ENCODE measurements around the gene SAAL1. TPM values are rescaled to one million over a fixed set of nuclear protein-coding genes. Genes with fewer than 3 reads are reported as not detected.

SAAL1 gene
- polyA plus RNA-seq, 1 donor from 2014 or later = 66.2 TPM

- no peaks in the 10 kb centered on the region for H3F3A ChIP-seq (ENCODE audit: insufficient read depth, low read length, poor library complexity, severe bottlenecking)
- H3K79me2 ChIP-seq (replicated peaks; ENCODE audit: insufficient read depth, low read length) = no peaks in the 10 kb centered on the region
- H3K27me3 ChIP-seq (ENCODE audit: insufficient read depth, low read depth, low read length) = no peaks in the 10 kb centered on the region
- no peaks in the 10 kb centered on the region for H3K9me2 ChIP-seq (ENCODE audit: insufficient read depth, low read length)
- no peaks in the 10 kb centered on the region for H4K20me1 ChIP-seq (ENCODE audit: insufficient read depth)
- H2AFZ ChIP-seq (ENCODE audit: low read depth, low read length) = no peak overlapping the region
- H3K4me3 ChIP-seq (ENCODE audit: low read length) = no peak overlapping the region
- H3K4me2 ChIP-seq (ENCODE audit: low read length) = no peak overlapping the region
- no peak overlapping the region for H3K27ac ChIP-seq (ENCODE audit: low read length)
- no peak for TF ChIP-seq MXI1 (conservative IDR thresholded peaks at IDR 0.05; ENCODE audit: poor library complexity, severe bottlenecking)
- TF ChIP-seq EP300 (conservative IDR thresholded peaks at IDR 0.05; ENCODE audit: poor library complexity, severe bottlenecking) = no peak
- no peak for TF ChIP-seq REST (IDR thresholded peaks at IDR 0.05; ENCODE audit: borderline replicate concordance)
- no peak for TF ChIP-seq EZH2 (IDR thresholded peaks at IDR 0.05; ENCODE audit: borderline replicate concordance, insufficient read depth, low read length, poor library complexity, severe bottlenecking)
- TF ChIP-seq POLR2AphosphoS5 (IDR thresholded peaks at IDR 0.05) = no peak
- TF ChIP-seq SMC3 (conservative IDR thresholded peaks at IDR 0.05; ENCODE audit: poor library complexity) = no peak
- TF ChIP-seq TAF1 (IDR thresholded peaks at IDR 0.05; ENCODE audit: low read depth) = no peak
- TF ChIP-seq CTCF (IDR thresholded peaks at IDR 0.05; ENCODE audit: poor library complexity, severe bottlenecking) = no peak
- TF ChIP-seq RAD21 (conservative IDR thresholded peaks at IDR 0.05) = no peak
- H3K9me3 ChIP-seq (ENCODE audit: low read length) = no peaks in the 10 kb centered on the region
- H3K9ac ChIP-seq (ENCODE audit: low read length) = no peak overlapping the region
- H3K36me3 ChIP-seq (ENCODE audit: insufficient read depth, low read length) = peaks cover 7% of the 10 kb centered on the region
Observed at GRCh38 chr11:18093959-18094358, 11.9 kb downstream of the SAAL1 start.

- peaks cover 7% of the 10 kb centered on the region for H3K36me3 ChIP-seq (ENCODE audit: insufficient read depth, low read length)
- no peak overlapping the region for H2AFZ ChIP-seq (ENCODE audit: low read depth, low read length)
- TF ChIP-seq TAF1 (IDR thresholded peaks at IDR 0.05; ENCODE audit: low read depth) (no peak), EP300 (conservative IDR thresholded peaks at IDR 0.05; ENCODE audit: poor library complexity, severe bottlenecking) (no peak), CTCF (IDR thresholded peaks at IDR 0.05; ENCODE audit: poor library complexity, severe bottlenecking) (no peak), POLR2AphosphoS5 (IDR thresholded peaks at IDR 0.05) (no peak), REST (IDR thresholded peaks at IDR 0.05; ENCODE audit: borderline replicate concordance) (no peak), RAD21 (conservative IDR thresholded peaks at IDR 0.05) (no peak), MXI1 (conservative IDR thresholded peaks at IDR 0.05; ENCODE audit: poor library complexity, severe bottlenecking) (no peak)
Observed at GRCh38 chr11:18091731-18092130, 14.2 kb downstream of the SAAL1 start.

More at GRCh38 chr11:18091731-18092130, 14.2 kb downstream of the SAAL1 start:
- Histone ChIP-seq H4K20me1 (ENCODE audit: insufficient read depth) (no peaks in the 10 kb centered on the region), H3K9me3 (ENCODE audit: low read length) (no peaks in the 10 kb centered on the region), H3K79me2 (replicated peaks; ENCODE audit: insufficient read depth, low read length) (no peaks in the 10 kb centered on the region), H3K4me2 (ENCODE audit: low read length) (no peak overlapping the region), H3K4me3 (ENCODE audit: low read length) (no peak overlapping the region), H3K27ac (ENCODE audit: low read length) (no peak overlapping the region), H3F3A (ENCODE audit: insufficient read depth, low read length, poor library complexity, severe bottlenecking) (no peaks in the 10 kb centered on the region), H3K9ac (ENCODE audit: low read length) (no peak overlapping the region), H3K27me3 (ENCODE audit: insufficient read depth, low read depth, low read length) (no peaks in the 10 kb centered on the region), H3K9me2 (ENCODE audit: insufficient read depth, low read length) (no peaks in the 10 kb centered on the region)
